HG03039 (cell line): ENCODE measurements around the gene ACSL6.

Source experiments
- ATAC-seq: cut with Tn5 transposase; IDR thresholded peaks from one replicate; pipeline ENCODE4 v1.9.1; 2021; ENCODE audit warnings: mild to moderate bottlenecking, moderate library complexity; ENCODE audit not compliant: unreplicated experiment

ACSL6 gene

DNA sequence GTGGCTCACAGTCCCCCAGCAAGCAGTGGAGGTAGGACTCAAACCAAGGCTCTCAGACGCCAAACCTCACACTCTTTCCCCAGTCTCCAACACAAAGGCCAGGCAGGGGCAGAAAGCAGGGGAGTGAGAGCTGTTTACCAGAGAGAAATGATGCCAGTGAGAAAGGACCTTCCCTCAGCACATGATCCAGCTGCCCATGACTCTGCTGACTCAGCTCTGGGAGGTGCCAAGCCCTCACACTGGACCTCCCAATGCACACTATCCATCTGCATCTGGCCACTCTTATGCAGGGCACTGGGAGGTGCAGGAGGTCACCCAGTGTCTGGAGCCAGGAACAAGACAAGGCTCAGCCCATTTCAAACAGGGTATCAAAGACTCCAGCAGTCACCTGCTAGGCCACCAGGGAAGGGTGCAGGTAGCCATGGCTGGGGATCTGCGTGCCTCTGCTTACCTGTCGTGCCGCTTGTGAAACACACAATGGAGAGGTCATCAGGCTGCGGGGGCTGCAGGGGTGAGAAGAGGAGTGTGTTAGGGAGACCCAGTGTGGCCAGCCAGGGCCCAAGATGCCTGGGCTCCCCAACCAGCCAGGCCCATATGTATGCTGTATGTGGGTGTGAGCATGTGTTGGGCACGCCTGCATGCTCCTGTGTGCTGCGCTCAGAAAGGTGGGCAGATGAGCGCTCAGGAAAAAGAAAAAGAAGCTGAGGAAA lies 26.3 kb downstream of the ACSL6 start:
- no peak for ATAC-seq

DNA sequence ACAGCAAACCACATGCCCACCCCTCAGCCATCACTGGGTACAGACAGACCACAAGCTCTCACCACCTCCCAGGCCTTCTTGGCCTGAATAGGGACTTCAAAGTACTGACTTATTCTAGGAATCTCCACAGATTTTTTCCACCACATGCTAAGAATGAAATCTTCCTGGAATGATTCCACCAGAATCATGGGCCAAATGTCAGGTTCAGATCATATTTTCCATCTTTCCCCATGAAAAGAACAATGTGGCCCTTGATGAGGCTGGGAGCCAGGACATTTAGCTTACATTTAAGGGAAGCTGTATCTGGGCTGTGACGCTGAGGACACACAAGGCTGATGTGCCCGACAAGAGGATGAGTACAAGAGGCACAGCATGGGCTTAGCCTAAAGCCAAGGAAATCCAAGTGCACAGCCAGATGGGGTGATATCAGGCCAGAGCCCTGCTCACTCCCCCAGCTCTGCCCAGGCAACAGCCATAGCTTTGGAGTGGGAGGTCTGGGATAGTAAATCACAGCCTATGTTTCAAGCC lies 28.1 kb downstream of the ACSL6 start:
- no peak for ATAC-seq

DNA sequence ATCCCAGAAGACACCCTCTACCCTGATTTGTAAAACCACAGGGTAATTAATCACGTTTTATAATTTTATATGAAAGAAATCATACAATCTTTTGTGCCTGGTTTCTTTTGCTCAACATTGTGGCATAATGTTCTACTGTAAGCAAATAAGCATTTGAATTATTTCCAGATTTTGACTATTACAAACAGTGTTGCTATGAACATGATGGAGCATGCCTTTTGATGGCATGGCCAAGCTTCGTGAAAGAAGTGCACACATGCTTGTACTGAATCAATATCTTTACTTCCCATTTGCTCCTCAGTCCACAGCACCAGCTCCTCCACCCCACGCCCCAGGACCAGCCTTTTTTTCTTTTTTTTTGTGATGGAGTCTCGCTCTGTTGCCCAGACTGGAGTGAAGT lies 29.9 kb downstream of the ACSL6 start:
- no peak for ATAC-seq

DNA sequence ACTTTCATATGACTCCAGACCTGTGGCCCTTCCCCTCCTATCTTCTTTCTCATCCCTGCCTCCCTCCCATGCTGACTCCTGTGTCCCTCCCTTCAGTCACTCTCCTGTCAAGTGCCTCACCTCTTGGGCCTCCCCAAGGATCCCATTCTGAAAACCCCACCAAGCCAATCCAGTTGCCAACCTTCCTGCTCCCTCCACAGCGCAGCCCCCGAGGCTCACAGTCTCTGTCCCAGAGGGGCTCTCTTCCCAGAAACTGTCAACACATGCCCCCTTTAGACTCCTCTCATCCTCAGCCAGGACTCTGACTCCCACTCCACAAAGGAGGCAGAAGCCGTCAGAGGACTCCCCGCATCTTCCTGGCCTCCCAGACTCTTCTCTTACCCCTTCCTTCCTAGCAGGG lies 30.8 kb downstream of the ACSL6 start:
- ATAC-seq = no peak

DNA sequence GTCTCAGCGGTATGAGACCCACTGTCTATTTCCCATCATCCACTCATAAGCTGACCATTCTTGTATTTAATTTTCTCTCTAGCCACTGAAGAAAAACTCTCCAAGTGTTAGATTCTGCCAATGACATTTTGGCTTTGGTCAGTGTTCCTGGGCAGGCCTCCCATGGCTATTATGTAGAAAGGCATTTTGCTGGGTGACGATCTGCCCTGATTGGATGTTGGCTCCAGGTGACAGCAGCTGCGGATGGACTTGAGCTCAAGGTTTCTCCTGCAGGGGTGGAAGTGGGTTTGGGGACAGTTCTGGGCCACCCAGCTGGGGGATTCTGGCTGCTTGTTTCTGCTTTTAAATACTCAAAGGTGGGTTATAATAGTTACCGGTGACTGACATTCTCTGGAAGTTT lies 31.6 kb downstream of the ACSL6 start:
- no peak for ATAC-seq

DNA sequence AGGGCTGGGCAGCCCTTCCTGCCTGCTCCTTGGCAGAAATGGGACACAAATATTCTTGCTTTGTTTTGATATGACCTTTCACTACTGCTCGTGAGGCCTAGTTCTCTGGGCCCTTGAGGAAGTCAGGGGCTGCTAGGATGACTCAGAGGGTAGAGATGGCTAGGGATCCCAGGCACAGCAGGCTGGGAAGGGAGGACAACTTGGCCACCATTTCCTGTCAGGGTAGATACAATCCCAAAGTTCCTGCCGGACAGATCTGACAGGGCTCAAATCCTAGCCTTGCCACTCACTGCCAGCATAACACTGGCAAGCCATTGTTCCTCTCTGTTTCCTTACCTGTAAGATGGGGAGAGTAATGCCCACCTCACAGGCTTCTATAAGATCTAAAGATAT lies 34.2 kb downstream of the ACSL6 start:
- no peak for ATAC-seq

DNA sequence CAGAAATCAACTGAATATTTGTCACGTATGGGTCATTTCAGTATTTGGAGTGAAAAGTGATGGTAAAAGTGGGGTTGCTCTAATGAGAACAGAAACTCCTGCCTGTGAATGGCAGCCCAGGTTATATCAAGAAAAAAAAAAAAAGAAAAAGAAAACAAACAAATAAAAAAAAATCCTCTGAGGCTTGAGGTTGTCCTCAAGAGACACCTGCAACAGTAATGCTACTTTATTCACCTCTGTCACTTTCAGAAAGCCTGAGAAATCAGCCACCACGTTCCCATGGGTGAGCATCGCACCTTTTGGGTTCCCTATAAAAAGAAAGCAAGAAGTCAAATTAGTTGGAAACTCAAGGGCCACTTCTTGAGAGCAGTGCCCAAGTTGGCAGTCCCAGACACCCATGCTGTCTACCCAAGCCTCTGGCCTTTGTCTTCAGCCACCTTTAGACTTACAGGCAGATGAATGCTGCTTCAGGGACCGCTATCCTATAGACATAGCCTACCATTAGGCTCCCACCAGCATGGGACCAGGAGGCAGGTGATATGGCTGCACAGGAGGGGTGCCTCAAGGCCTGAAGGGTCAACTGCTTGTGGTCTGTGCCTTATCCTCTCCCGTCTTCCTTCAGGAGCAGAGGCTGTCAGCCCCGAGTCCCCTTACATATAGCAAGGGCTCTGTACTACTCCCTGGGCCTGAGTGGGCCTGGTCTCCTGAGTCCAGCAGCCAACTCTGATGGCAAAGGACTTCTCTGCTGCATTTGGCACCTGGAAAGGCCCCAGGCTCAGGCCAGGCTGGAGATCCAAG lies 34.8 kb downstream of the ACSL6 start:
- no peak for ATAC-seq

DNA sequence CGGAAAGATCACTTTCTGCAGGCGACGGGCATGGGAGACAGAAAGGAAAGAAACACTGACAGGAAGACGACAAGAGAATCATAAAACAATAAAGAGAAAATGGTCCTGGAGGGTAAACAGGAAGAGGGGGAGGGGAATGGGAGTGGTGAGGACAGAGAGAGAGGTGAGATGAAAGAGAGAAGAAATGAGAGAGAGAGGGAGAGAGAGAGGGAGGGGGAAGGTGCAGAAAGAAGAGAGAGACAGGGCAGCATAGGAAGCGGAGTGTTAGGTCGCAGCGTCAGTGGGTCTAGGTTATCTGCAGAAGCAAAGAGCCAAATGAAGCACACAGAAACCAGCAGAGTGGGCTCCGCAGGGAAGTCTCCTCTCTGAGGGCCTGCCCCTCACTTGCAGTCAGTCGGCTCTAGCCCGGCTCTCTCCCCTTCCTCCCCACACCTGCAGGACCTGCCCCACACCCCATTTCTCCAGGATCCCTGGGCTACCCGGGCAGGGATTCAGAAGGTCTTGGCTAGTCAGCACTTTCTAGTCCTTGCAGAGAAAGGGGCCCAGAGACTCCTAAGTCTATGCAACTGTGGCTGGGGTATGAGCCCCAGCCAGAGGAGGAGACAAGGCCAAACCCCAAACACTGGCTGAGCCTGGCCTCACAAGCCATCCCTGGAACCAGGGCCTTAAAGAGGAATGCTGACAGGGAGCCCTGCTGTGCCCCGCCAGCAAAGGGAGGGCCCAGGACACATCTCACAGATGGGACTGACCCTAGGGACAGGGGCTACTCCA lies 36.3 kb downstream of the ACSL6 start:
- ATAC-seq = no peak

DNA sequence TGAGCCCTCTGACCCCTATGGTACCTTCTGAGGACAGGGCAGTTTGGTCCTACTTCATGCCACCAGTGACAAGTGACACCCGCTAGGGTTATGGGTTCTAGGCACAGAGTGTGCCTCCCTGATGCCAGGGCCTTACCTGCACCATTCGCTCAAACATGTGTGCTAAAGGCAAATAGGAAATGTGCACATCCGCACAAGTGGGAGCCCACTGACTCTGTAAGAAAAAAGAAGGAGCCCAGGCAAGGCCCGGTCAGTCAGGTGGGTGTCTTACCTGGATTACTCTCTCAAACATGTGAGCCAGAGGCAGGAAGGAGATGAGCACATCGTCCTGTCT lies 36.9 kb downstream of the ACSL6 start:
- no peak for ATAC-seq

DNA sequence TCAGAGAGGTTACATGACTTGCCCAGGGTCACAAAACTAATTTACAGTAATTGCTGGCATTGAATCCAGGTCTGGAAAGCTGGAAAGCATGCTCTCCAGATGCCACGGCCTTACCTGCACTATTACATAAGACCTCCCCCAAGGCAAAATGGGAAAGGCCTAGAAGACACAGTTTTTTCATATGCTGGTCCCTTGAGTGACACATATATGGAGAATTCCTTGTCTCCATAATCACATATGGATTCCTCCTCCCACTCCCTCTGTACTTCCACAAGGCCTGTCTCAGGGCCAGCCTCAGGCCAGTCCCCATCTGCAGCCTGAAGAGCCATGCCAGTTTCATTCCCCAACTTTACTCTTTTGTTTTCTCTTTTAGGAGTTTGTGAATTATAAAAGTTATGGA lies 37.4 kb downstream of the ACSL6 start:
- no peak for ATAC-seq

DNA sequence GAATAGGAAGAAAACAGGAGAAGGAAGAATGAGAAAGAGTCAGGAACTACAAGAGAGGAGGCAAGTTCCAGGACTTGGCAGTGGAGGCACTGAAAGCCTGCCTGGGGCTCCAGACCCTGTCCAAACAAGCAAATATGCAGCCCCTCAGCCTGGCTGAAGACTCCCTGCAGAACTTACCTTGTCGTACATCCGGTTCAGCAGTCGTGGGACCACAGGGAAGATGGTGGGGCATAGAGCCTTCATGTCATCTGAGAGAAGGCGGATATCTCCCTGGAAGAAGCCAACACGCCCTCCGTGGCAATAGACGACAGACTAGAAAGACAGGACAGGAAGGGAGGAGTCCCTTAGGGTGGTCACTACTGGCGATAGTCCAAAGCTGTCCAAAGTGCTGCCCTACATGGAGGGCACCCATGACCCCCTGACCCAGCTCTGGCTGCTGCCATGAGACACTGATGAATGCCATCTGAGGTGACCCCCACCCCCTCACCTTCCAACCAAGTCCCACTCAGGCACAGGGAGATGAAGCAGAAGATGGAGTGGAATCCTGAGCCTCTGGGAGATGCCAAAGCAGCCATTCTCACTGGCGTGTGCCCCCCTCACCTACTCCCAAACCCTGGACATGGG lies 38.3 kb downstream of the ACSL6 start:
- ATAC-seq = no peak

DNA sequence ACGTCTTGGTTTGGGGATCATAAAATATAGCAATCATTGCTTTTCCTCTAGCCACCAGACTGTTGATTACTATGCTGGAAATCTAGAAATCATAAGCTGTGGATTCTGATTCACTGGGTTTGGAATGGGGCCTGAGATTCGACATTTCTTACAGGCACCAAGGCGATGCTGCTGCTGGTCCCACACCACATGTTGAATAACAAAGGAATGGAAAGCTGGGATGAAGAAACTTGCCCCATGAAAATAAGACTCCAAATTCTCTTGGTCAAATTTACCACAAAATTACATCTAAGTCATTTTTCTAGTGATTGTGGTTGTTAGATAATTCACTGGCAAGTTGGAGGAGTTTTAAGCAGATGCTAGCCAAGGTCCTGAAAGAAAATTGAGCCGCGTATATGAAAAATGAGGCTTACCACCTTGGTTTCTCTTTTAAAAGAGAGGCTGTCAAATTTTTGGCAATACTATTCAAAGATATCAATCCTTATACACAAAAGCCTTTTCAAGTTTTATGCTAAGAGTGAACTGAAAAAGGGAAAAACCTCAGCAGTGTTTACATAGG lies 43.0 kb downstream of the ACSL6 start:
- no peak for ATAC-seq

DNA sequence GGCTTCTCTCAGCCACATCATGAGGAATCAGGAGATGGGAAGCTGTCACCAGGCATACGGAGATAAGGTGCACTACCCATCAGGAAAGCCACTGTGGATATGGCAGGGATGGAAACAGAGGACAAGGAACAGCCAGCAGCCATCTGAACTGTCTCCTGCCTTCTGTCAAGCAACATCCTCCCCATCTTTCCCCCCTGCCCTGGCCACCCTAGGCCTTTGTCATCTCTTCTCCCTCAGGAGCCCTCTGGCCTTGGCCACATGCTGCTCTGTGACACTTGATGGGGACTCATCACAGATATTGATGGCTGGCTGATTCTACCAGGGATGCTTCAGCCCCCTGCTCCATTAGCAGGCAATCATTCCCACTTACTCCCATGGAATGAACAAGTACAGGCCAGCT lies 44.9 kb downstream of the ACSL6 start:
- ATAC-seq = no peak

DNA sequence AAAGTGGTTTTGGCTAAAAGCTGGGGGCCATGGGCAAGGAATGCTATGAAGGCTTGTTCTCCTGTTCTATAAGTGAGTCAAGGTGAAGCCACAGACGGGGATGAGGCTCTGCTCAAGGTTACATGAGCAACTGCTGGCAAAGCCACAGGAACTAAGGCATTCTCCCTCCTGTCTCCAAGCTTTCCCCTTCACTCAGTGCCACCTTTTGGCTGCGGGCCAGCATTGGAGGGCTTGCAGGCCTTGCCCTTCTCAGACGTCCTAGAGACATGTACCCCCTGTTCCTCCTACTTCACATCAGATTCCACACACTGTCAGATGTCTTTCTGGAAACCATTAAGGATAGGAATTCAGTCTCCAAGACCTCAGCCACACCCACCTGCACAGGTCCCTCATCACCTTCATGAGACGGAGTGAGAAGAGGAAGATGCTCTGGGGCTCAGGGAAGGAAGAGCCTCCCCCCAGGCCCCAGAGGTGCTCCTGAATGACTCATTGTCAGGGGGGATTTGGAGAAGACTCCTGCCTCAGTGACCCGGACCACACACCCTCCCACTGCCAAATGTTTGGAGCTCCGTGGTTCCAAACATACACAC lies 45.5 kb downstream of the ACSL6 start:
- no peak for ATAC-seq

DNA sequence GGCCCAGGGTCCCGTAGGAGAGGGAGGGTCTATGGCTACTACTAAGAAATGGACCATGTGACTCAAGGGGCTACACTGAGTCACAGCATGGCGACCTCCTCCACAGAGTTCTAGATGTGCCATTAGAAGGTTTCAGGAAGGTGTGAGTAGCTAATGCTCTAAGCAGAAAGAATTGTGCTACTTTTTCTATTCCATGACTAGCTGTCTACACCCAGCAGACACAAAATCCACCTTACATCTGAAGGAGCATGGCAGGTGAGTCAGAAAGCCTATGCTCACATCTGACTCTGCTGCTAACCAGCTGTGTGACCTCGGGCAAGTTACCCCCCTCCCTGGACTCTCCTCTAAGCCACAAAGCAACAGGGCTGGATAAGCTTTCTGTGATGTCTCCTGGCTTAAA lies 51.6 kb downstream of the ACSL6 start:
- no peak for ATAC-seq

DNA sequence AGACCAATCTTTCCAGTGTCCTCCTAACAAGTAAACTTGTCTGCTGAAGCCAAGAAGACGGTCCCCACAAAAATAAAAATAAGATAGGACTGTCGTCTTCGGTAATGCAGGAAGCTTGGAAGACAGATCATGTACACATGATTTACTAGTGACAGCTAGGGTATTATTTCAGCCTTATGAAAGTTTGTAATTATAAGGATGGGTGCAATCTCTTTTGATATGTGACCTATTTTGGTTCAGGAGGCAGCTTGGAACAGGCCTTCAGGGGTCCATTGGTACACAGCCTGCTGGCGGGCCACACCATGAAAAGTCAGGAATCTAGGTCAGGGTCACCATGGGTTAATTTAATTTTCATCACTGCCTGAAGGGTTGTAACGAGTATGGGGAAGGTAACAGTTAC lies 52.3 kb downstream of the ACSL6 start:
- no peak for ATAC-seq

DNA sequence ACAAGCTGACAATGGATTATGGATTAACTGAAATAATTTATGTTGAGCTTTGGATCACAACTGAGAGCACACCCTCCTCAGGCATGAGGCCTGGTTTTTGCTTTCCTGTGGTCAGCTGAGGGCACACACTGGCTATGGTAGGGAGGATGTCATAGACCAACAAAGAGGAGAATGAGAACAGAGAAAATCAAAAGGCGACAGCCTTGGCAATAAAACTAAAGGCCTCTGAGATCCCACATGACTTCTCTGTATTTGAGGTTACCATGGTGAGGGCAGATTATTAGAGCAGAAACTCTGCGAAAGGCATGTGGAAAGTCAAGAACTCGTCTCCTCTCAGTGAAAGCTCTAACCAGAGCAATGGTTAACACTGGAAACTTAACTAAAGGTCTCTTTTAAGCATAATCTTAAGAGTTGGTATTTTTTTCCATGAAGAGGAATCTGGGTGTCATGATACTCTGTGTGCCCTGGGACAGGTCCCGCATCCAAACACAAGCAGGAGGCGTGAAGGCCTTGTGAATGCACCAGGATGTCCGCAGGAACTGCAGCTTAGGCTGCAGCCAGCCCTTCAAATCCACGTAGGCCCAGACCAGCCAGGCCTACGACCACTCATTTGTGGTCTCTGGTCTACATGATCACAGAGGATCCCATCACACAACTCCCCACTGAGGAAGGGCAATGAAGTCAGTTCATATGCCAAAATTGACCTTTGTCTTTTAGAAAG lies 53.6 kb downstream of the ACSL6 start:
- ATAC-seq = no peak

DNA sequence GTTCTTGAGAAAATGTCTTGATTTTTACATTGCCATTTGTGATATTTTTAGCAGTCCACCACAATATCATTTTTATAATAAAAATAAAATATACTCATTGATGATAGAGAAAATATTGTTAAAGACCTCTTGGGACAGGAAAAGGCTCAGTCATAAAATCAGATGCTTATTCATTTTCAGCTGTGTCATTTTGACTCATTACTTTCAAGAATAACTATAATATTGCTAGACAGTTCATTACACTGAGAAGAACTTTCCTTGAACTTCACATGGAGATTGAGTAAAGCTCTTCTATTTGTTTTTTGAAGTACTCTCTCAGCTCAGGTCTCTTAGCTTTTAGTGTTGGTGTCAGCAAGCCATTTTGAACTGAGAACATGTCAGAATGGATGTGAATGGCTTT lies 57.5 kb downstream of the ACSL6 start:
- no peak for ATAC-seq

DNA sequence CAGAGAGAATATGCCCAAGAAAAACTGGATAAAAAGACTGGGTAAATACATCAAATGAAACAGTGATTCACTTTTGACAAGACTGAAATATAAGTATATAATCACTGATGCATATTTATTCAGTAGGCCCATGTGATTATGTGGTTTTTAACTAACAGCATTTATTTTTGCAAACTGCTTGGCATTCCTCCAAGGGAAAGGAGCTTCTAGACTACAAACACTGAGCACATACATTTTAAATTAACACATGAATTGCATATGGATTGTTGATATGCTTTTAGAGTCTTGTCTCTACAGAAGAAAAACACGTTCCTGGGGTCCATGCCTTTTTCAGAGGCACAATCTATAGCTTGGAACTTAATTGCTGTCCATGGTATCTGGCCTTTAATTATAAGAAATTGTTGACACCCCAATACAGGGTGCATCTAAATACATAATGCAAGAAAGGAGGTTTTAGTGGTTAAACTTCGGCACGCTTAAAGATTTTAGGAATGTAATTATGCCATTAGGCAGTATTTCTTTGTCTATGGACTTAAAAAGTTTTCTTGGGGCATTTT lies 59.1 kb downstream of the ACSL6 start:
- ATAC-seq = no peak

DNA sequence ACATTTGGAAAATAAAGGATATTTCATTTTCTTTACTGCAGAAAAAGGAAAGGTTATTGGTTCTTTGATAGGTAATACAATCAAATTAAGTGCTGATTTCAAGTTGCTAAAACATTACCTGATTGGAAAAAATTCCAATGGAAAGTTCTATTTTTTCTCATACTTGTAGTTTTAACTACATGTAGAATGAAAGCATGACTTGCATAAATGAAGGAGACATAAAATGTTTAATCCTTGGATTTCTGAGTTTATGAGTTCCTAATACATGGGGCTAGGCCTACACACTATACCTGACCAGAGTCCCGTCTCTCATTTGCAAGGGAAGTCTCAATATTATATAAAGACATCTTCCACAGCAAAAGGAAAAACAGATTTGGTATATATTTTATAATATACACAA lies 60.8 kb downstream of the ACSL6 start:
- ATAC-seq = no peak
